ENCODE results near the gene MAST4.

DNA sequence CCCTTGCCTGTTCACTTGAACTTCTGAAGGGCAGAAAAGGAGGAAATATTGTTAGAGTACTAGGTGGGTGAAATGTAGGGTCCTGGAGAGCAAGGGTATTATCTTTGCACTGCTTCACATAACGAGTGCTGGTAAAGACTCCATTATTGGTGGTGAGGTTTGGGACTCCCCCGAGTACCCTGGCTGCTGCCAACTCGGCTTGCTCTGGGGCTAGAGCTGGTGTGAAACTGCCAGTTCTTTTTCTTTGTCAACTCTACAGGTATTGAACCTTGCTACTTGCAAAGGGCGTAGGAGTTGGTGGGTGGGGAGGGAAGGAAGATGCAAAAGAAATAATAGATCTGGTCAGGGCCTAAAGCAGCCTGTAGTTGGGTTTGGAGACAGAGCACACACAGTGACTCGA, 16.0 kb downstream of the MAST4 start:
- TF ChIP-seq, protein P1, sequence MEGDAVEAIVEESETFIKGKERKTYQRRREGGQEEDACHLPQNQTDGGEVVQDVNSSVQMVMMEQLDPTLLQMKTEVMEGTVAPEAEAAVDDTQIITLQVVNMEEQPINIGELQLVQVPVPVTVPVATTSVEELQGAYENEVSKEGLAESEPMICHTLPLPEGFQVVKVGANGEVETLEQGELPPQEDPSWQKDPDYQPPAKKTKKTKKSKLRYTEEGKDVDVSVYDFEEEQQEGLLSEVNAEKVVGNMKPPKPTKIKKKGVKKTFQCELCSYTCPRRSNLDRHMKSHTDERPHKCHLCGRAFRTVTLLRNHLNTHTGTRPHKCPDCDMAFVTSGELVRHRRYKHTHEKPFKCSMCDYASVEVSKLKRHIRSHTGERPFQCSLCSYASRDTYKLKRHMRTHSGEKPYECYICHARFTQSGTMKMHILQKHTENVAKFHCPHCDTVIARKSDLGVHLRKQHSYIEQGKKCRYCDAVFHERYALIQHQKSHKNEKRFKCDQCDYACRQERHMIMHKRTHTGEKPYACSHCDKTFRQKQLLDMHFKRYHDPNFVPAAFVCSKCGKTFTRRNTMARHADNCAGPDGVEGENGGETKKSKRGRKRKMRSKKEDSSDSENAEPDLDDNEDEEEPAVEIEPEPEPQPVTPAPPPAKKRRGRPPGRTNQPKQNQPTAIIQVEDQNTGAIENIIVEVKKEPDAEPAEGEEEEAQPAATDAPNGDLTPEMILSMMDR (conservative IDR thresholded peaks at IDR 0.05; ENCODE audit: low read length): no peak
- TF ChIP-seq EZH2phosphoT487 (IDR thresholded peaks at IDR 0.05; ENCODE audit: borderline replicate concordance, low read depth, low read length): no peak
